Activated T-cell treated with anti-CD3 and anti-CD28 coated beads for 1 hour (primary cell): ENCODE results near the gene LRIG3.
"Not testable (repeated sequence)": the region's sequence is repeated elsewhere in the genome, so short reads cannot be mapped to it uniquely, and the experiment has no call there.

Experiments
- DNase-seq: peaks from one replicate; pipeline ENCODE4 v3.0.0-alpha.2; 2020; ENCODE audit warnings: low read depth

LRIG3 gene

DNA sequence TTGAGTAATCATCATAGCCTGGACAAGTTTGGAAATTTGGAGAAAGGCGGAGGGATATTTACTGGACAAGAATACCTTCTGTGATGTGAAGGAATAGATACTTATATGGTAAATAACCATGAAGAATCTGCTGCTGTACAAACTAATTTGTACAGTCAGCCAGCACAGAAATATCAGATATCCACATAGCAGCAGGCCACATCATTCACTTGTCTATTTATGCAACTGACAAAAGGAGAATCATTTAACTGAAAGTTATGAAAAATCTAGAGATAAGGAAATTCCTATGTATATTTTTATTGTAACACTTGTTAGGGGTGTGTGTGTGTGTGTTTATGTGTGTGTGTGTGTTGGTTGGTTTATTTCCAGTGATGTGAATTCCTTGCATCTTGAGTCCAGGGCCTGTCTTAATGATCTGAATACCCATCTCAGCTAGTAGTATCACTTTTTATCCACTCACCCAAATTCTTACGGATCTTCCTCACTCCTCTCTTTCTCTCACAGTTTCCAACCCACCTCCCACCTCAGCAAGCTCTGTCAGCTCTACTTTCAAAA lies 10.5 kb upstream of the LRIG3 start:
- no peak for DNase-seq

GRCh38 chr12:58927120-58927519 lies 6.8 kb upstream of the LRIG3 start:
- DNase-seq, result no peak

- DNase-seq, result no peak
Observed at GRCh38 chr12:58926586-58926985, 6.3 kb upstream of the LRIG3 start.

GRCh38 chr12:58925751-58926150 lies 5.4 kb upstream of the LRIG3 start:
- no peak for DNase-seq

DNA sequence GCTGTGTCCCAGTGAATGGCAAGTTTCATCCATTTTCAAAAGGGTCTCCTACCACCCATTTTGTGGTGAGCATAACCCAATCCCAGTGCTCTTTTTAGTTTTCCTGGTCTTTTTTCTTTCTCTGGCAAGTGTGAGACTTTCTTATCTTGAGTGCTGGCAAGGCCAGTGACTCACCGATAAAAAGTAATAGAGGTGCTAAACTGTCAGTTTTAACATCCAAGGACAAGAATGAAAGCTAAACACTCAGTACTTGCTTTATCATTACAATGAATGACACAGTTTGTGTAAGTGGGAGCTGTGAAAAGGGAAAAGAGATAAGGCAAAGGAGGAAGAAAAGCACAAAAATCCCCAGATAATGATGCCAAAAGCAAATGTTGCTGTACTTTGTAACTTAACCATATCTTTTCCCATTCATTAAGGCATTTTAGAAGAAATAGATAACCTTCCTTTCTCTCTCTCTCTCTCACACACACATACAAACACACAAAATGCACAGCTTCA lies 4.9 kb upstream of the LRIG3 start:
- DNase-seq, result no peak

- no peak for DNase-seq
Observed at GRCh38 chr12:58924652-58925051, 4.3 kb upstream of the LRIG3 start.

DNA sequence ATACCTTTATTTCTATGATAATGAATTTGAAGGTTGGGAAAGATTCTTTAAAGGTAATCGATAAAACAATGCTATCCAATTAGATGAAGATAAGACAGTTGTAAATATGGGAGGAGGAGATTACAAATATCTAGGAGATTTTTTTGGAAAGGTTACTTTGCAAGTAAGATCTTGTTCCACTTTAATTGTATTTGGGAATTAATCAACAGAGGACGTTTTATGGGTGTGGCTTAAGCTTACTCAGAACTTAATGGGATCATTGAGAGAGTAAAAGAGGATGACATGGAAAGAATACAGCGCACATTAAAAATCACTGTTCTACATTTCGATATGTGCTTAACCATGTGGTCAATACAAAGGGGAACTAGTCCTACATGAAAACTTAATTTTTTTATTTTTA lies 3.5 kb upstream of the LRIG3 start:
- DNase-seq, result no peak

GRCh38 chr12:58922849-58923248 lies 2.5 kb upstream of the LRIG3 start:
- DNase-seq, result no peak

GRCh38 chr12:58920961-58921861 lies 907 bp upstream of the LRIG3 start:
- DNase-seq, result no peak

GRCh38 chr12:58919231-58920101 lies 838 bp downstream of the LRIG3 start:
- DNase-seq, result no peak

DNA sequence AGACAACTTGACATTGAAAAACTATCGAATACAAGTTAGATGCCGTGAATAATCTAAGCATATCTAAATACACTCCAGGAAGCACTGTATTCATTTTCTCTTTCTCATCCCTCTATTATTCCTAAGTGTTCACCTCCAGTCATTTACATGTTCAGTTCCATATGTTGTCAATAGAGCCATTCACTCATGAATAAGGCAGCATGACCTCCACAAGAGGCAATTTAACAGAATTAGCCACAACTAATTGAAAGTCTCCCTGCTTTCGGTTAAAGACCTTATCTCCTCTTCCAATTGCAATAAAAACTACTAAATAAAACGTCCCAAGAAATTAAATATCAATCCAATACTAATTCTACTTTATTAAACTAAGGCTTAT lies 1.8 kb downstream of the LRIG3 start:
- DNase-seq, result no peak

DNA sequence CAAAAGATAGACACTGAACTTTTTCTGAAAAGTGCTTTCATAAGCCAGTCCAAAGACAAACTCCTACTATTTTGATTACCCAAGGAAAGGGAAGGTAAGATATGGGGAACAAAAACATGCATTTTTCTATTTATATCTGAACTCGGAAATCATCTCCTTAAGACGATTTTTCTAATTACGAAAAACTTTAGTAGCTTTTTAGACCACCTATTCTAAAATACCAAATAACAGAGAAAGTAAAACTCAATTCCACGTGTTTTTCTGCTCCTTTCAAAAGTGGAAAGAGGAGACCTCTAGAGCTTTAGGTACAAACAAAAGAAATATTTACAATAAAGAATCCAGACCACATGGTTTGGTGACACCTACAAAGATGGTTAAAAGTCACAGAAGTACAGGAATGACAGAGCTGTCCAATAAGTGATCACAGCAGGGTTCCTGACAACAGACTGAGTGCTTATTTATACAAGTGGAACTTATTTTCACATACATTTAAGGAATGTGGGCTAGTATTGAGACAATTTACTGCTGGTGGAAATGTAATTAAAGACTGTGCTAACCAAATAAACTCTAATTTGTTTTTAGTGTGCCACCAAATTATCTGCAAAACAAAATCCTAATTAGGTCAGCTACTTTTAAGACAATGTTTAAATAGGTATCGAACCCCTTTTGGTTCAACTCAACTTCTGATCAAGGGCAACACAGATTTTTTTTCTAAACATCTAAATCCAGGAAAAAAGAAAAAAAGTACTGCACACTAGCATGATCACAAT lies 2.4 kb downstream of the LRIG3 start:
- no peak for DNase-seq

- no peak for DNase-seq
Observed at GRCh38 chr12:58916921-58917511, 3.3 kb downstream of the LRIG3 start.

DNA sequence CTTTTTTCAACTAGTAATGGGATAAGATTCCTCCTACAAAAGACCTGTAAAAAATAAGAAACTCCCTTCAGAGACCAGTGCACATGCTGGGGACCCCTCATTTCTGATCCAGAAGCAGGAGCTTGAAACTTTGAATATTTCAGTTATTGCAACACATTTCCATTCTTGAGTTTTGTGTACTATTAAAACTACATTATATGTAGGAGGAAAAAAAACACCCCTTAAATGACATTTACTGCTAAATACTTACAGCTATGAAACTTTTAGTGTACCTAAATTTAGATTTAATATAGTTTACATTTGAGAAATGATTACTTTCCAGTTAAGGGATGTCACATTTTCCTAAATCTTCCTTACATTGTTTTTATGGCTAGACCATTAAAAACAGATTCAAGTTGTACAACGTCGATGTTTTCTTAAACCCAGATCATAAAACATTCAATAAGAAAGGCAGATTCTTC lies 4.1 kb downstream of the LRIG3 start:
- DNase-seq, result no peak

DNA sequence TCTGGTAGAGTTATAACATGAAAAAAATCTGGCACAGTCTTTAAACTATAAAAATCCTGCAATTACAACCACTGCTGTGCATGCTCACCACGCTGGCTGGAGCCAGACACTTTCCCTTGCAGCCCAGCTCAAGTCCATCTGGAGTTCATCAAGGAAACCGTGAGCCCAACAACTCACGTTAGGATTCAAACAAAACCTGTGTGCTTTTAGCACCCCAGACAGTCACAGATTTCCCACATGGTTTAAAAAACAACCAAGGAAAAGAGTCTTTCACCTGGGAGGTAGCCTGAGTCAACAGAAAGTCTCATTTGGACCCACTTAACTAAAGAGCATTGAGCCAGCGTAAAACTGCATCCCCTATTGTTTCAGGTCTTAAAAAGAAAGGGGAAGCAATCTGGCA lies 4.7 kb downstream of the LRIG3 start:
- DNase-seq, result no peak

DNA sequence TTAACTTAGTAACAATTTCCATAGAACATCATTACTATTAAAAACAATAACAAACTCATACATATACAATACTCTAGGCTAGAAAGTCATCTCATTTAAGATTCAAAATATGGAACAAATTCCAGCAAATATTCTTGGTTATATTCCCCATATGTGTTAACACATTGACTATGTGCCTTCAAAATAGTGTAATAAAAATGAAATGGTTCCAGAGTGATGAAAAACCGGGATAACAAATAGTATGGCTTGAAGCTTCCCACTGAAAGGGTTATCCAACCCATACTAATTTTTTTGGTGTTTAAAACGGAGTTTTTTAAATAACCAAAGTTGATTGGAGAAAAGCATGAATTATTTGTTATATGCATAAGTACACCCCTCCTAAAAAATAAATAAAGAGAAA lies 5.3 kb downstream of the LRIG3 start:
- DNase-seq, result no peak

GRCh38 chr12:58914457-58914856 lies 5.8 kb downstream of the LRIG3 start:
- no peak for DNase-seq

- no peak for DNase-seq
Observed at GRCh38 chr12:58907391-58907790, 12.9 kb downstream of the LRIG3 start.

- DNase-seq, result no peak
Observed at GRCh38 chr12:58906917-58907316, 13.4 kb downstream of the LRIG3 start.

GRCh38 chr12:58905422-58905821 lies 14.9 kb downstream of the LRIG3 start:
- no peak for DNase-seq

- DNase-seq, result not testable (repeated sequence)
Observed at GRCh38 chr12:58902726-58903125, 17.6 kb downstream of the LRIG3 start.
